ENCODE measurements around the gene ZNF473. TPM values are rescaled to one million over a fixed set of nuclear protein-coding genes. Genes with fewer than 3 reads are reported as not detected.
A peak's percentile ranks its signal among the peaks of the same experiment; 100 is the strongest.
"Not testable (repeated sequence)": the region's sequence is repeated elsewhere in the genome, so short reads cannot be mapped to it uniquely, and the experiment has no call there.

The ZNF473 gene
- total RNA-seq, 2 donors from 2014 or later = 4.3 to 6.1 TPM

DNA sequence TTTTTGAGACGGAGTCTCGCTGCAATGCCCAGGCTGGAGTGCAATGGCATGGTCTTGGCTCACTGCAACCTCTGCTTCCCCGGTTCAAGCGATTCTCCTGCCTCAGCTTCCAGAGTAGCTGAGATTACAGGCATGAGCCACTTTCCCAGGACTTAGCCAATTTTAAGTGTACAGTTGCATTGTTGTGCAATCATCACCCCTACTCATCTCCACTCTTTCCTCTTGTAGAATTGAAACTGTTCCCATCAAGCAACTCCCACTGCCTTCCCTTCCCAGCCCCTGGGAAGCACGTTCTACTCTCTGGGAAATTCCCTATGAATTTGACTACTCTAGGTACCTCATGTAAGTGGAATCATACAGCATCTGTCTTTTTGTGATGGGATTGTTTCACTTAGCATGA lies 53.2 kb downstream of the ZNF473 start:
- ATAC-seq; intact Hi-C loops (cut with DNase I); DNase-seq: not testable (repeated sequence)

DNA sequence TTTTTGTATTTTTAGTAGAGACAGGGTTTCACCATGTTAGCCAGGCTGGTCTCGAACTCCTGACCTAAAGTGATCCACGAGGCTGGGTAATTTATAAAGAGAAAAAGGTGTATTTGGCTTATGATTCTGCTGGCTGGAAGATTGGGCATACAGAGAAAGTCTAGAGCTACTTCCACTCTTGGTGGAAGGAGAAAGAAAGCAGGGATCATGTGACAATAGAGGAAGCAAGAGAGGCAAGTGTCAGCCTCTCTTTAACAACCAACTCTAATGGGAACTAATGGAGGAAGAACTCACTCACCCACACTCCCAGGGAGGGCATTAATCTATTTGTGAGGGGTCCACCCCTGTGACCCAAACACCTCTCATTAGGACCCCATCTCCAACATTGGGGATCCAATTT lies 58.6 kb downstream of the ZNF473 start:
- not testable (repeated sequence) for ATAC-seq

DNA sequence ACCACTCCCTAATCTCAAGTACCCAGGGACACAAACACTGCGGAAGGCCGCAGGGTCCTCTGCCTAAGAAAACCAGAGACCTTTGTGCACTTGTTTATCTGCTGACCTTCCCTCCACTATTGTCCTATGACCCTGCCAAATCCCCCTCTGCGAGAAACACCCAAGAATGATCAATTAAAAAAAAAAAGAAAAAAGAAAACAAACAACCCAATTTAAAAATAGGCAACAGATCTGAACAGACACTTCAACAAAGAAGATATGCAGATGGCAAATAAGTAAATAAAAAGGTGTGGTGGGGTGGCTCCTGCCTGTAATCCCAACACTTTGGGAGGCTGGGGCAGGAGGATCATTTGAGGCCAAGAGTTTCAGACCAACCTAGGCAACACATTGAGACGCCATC lies 61.3 kb downstream of the ZNF473 start:
- ATAC-seq; DNase-seq; intact Hi-C loops (cut with DNase I): not testable (repeated sequence)

More for the DNA sequence above, 58.6 kb downstream of the ZNF473 start:
- intact Hi-C loops (cut with DNase I); DNase-seq: not testable (repeated sequence)

DNA sequence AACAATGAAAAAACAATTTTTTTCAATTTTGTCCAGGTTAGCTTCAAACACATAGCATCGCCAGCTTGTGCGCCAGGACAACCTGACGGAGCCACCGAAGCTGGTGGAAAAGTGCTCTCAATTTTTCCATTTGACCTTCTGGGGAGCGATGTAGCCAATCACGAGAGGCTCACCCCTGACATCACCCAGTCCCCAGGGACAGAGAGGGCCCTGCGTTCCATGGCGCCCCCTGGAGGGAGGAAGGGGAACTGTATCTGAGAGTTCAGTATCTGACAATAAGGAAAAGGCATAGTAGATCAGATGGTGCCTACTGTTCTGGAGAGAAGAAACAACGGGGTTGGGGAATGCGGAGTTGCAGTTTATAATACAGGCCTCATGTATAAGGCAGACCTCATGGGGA lies 64.9 kb downstream of the ZNF473 start:
- intact Hi-C loops (cut with DNase I); ATAC-seq; DNase-seq: not testable (repeated sequence)

DNA sequence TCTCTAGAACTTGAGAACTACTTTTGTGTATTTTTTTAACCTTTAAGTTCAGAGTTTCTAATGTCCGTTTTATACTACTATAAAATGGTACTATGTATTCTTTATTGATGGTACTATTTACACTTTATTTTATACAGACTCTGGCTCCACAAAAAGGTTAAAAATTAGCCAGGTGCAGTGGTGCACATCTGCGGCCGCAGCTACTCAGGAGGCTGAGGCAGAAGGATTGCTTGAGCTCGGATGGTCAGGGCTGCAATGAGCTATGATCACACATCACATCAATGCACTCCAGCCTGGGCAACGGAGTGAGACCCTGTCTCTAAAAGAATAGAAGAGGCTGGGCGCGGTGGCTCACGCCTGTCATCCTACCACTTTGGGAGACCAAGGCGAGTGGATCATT lies 66.0 kb downstream of the ZNF473 start:
- DNase-seq; intact Hi-C loops (cut with DNase I); ATAC-seq: not testable (repeated sequence)

- ATAC-seq; DNase-seq; intact Hi-C loops (cut with DNase I): not testable (repeated sequence)
Observed at GRCh38 chr19:50092597-50092996, 66.8 kb downstream of the ZNF473 start.

DNA sequence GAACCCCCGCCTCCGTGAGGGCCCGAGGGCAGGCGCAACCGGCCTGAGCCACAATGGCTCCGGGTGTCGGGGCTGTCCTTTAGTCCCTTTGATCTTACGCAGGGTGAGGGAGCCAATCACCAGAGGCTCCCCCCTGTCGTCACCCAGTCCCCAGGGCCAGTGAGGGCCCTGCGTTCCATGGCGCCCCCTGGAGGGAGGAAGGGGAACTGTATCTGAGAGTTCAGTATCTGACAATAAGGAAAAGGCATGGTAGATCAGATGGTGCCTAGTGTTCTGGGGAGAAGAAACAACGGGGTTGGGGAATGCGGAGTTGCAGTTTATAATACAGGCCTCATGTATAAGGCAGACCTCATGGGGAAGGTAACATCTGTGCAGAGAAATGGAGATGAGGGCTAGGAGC lies 72.1 kb downstream of the ZNF473 start:
- intact Hi-C loops (cut with DNase I); ATAC-seq; DNase-seq: not testable (repeated sequence)

DNA sequence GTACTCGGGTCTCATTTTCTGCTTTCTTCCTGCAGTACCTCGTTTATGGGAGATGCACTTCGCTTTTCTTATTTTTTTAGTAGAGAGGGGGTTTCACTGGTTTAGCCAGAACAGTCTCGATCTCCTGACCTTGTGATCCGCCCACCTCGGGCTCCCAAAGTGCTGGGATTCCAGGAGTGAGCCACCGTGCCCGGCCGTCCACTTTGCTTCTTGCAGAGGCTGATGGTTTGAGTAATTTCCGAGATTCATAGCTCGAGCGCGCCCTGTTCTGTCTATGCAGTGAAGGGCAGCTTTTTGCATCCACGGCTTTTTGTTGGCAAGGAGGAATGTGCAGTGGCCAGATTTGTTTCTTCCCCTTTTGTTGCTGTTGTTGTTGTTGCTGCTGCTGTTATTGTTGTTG lies 73.1 kb downstream of the ZNF473 start:
- intact Hi-C loops (cut with DNase I); ATAC-seq: not testable (repeated sequence)
- peak; percentile 29 for DNase-seq

GRCh38 chr19:50099696-50100095 lies 73.9 kb downstream of the ZNF473 start:
- DNase-seq; intact Hi-C loops (cut with DNase I); ATAC-seq: not testable (repeated sequence)

DNA sequence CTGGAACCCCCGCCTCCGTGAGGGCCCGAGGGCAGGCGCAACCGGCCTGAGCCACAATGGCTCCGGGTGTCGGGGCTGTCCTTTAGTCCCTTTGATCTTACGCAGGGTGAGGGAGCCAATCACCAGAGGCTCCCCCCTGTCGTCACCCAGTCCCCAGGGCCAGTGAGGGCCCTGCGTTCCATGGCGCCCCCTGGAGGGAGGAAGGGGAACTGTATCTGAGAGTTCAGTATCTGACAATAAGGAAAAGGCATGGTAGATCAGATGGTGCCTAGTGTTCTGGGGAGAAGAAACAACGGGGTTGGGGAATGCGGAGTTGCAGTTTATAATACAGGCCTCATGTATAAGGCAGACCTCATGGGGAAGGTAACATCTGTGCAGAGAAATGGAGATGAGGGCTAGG lies 75.1 kb downstream of the ZNF473 start:
- ATAC-seq; intact Hi-C loops (cut with DNase I); DNase-seq: not testable (repeated sequence)

Other genes with a start within 250 kb of the ZNF473 start
- gene FUZ, start 212.7 kb upstream of the ZNF473 start, total RNA-seq = 10 to 100 TPM; 11.0 to 16.2 TPM
- 10 to 100 TPM; 48.7 to 55.6 TPM for gene MED25, start 207.7 kb upstream of the ZNF473 start, total RNA-seq
- gene PTOV1, start 174.8 kb upstream of the ZNF473 start, total RNA-seq = 100 to 1,000 TPM; 113 to 122 TPM
- gene PNKP, start 158.4 kb upstream of the ZNF473 start, total RNA-seq = 10 to 100 TPM; 38.7 to 54.5 TPM
- 10 to 100 TPM; 33.5 to 36.6 TPM for gene AKT1S1, start 148.7 kb upstream of the ZNF473 start, total RNA-seq
- 10 to 100 TPM; 28.3 to 36.0 TPM for gene TBC1D17, start 148.3 kb upstream of the ZNF473 start, total RNA-seq
- under 1 TPM; 0.34 to 0.38 TPM for gene IL4I1, start 129.1 kb upstream of the ZNF473 start, total RNA-seq
- gene ATF5, start 96.8 kb upstream of the ZNF473 start, total RNA-seq = 10 to 100 TPM; 16.6 to 18.9 TPM
- gene NUP62, start 96.5 kb upstream of the ZNF473 start, total RNA-seq = 10 to 100 TPM; 28.1 to 29.8 TPM
- gene SIGLEC11, start 64.8 kb upstream of the ZNF473 start, total RNA-seq = 1 to 10 TPM in 1 of 2 donors, under 1 TPM in 1; 0.39 to 1.3 TPM
- gene VRK3, start 633 bp upstream of the ZNF473 start, total RNA-seq = 10 to 100 TPM; 18.5 to 23.5 TPM
- gene IZUMO2, start 137.3 kb downstream of the ZNF473 start, total RNA-seq = not detected
- gene MYH14, start 177.6 kb downstream of the ZNF473 start, total RNA-seq = 10 to 100 TPM; 55.7 to 67.7 TPM

Data from left cardiac atrium (tissue), 4 donors.